Left colon (tissue), 2 donors: ENCODE results near the gene KRTAP10-12. TPM values are rescaled to one million over a fixed set of nuclear protein-coding genes. Genes with fewer than 3 reads are reported as not detected.
"Not testable (repeated sequence)": the region's sequence is repeated elsewhere in the genome, so short reads cannot be mapped to it uniquely, and the experiment has no call there.

Experiments used
- ATAC-seq: fragments of 200-7000 bp; cut with Tn5 transposase; one replicate; pipeline ENCODE4 v1.9.1; 2020; ENCODE audit warnings: mild to moderate bottlenecking, moderate library complexity
- DNase-seq, 2 donors: peaks; one replicate each; pipeline ENCODE4 v3.0.0-alpha.2; 2020
- intact Hi-C, 2 donors: fragments of 100-400 bp; cut with DNase I in 1 of 2; cut with micrococcal nuclease in 1 of 2; formaldehyde crosslinking; loops; one replicate each; pipeline versions ENCODE4 v1.11.2 to v1.14.0; 2022; cut with DNase I, micrococcal nuclease
- long read RNA-seq: library from polyadenylated mRNA; unstranded; transcript quantifications from one replicate; pipeline ENCODE4 v2.0.0, GENCODE V29; 2021
- total RNA-seq, 2 donors: library from RNA; stranded (reverse); fragmentation: NEBNext Ultra II Directional; extraction: Animal tissue kit (Norgen Biotek cat#: 25700); gene quantifications; one replicate each; pipeline ENCODE4 v1.2.1, GENCODE V29; 2021
- donor health status: DM: no; HTN: no; CAD: no.
- donor health status: DM: yes; HTN: yes; CAD: no.

Gene KRTAP10-12, protein sequence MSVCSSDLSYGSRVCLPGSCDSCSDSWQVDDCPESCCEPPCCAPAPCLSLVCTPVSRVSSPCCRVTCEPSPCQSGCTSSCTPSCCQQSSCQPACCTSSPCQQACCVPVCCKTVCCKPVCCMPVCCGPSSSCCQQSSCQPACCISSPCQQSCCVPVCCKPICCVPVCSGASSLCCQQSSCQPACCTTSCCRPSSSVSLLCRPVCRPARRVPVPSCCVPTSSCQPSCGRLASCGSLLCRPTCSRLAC
- not detected for total RNA-seq
- long read RNA-seq: 0 reads

DNA sequence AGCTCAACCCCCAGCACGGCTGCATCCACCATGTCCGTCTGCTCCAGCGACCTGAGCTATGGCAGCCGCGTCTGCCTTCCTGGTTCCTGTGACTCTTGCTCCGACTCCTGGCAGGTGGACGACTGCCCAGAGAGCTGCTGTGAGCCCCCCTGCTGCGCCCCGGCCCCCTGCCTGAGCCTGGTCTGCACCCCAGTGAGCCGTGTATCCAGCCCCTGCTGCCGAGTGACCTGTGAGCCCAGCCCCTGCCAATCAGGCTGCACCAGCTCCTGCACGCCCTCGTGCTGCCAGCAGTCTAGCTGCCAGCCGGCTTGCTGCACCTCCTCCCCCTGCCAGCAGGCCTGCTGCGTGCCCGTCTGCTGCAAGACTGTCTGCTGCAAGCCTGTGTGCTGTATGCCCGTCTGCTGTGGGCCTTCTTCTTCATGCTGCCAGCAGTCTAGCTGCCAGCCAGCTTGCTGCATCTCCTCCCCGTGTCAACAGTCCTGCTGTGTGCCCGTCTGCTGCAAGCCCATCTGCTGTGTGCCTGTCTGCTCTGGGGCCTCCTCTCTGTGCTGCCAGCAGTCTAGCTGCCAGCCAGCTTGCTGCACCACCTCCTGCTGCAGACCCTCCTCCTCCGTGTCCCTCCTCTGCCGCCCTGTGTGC lies at the start of gene KRTAP10-12:
KRTAP10-12 (plus strand) TSS at position 1 of the 639 bp plus-strand sequence; CDS start at position 31, 30 bp downstream.
- intact Hi-C loops, DNase-seq, ATAC-seq: not testable (repeated sequence)

DNA sequence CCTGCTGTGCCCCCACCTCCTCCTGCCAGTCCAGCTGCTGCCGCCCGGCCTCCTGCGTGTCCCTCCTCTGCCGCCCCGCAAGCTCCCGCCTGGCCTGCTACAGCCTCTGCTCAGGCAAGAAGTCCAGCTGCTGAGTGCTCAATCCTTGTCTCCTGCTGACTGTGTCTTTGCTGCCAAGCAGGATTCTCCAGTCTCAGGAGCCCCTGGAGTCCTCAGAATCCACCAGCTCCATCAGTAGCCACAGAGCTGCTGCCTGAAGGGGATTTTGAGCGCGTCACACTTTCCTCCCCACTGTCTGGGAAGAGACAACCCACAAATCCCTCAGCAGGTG lies 49.8 kb upstream of the KRTAP10-12 start:
- DNase-seq: no peak
- ATAC-seq: no peak
- intact Hi-C loops: no loop called here

DNA sequence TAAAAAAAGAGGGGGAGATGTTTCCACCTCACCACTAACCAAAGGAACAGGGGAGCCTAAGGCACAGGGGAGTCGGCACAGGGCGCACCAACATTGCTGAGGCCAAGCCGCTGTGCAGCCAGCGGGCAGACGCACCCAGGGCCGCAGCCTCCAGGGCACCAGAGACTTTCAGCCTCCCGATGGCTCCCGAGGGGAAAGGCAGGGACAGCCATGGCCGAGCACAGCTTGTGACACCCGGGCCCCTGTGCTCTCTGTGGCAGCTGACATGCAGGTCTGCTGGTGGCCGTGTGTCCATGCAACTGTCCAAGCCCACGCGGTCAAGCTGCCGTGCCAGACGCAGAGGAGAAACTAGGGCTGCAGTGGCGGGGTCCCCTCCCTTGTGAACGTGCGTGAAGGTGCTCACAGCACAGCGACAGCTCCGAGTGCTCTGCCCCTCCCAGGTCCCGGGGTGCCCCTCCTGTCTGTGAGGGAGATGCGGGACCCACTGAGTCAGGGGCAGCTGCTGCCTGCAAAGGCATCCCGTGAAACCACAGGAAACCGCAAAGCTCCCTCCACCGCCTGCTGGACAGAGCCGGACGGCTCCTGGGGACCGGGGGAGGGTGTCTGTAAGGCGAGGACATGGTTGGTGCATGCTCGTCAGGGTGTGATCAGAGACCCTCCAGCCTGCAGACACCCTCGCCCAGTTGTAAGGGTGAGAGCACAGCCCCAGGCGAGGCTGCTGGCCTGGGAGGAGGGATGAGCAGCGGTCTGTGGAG lies 48.2 kb upstream of the KRTAP10-12 start:
- ATAC-seq (no peak), DNase-seq (no peak)
- intact Hi-C loops: no loop called here

DNA sequence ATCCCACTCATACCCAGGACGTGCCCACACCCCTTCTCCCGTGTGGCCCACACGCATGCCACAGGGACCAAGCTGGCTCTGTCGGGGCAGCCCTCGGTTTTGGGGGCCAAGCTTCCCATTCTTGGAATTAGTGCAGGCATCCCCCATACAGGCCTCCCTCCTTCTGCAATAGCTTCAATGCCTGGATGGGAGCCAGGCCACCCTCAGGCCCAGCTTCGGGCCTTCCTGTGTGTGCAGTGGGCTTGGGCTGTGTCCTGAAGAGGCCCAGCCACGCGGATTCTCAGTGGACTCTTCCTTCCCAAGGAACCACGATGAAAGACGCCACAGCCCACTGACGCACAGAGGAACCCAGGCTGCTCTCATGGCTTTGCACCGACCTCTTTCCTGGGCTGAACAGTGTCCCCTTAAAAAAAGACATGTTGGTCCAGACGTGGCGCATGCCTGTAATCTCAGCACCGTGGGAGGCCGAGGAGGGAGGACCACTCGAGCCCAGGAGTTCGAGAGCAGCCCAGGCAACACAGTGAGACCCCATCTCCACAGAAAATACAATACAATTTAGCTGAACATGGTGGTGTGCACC lies 47.4 kb upstream of the KRTAP10-12 start:
- intact Hi-C loops: no loop called here
- DNase-seq (no peak), ATAC-seq (no peak)

DNA sequence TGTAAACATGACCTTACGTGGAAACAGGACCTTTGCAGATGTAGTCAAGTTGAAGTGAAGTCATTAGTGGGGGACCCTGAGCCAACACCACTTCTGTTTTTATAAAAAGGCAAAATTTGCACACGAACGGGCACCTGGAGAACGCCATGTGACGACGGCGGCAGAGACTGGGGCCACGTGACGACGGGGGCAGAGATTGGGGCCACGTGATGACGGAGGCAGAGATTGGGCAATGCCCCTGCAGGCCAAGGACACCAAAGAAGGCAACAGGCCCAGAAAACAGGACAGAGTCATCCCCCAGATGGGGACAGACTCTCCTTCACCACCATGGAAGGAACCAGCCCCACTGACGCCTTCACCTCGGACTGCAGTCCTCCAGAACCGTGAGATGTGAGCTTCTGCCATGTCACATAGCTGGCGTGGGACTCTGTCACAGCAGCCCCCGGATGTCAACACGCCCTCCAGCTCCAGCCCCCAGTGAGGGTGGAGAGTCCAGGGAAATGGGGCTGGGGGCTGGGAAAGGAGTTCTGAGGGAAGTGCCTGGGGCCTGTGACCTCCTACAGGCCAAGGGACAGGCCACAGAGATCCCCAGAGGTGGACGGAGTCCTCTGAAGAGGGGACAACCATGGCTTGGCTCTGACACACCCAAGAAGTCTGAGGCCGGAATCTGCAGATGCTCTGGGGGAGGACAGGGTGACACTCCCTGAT lies 46.6 kb upstream of the KRTAP10-12 start:
- intact Hi-C loops: no loop called here
- ATAC-seq (no peak), DNase-seq (no peak)

DNA sequence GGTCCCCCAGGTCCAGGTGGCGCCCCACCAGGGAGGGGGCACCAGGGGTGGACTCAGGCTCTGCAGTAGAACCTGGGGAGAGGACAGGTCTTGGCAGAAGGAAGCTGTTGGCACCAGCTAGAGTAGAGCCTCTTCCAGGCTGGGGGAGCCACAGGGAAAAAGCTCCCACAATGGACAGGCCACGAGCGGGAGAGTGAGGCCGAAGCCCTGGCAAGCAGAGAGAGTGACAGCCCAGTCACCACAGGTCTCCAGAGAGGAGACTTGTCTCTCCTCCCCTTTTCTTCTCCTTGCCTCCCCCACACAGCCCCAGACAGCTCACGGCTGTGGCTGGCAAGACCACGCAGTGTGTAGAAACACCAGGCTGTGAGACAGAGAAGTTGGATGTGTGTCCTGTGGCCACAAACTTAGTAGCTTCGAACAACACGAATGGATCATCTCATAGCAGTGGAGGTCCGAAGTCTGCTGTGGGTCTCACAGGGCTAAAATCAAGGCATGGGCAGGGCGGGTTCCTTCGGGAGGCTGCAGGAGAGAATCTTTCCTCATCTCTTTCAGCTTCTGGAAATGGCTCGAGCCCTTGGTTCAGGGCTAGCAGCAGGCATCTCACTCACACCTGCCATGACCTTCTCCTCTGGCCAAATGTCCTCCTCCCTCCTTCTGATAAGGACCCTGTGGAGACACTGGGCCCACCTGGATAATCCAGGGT lies 45.8 kb upstream of the KRTAP10-12 start:
- no peak for ATAC-seq
- no peak for DNase-seq
- intact Hi-C loops: no loop called here

DNA sequence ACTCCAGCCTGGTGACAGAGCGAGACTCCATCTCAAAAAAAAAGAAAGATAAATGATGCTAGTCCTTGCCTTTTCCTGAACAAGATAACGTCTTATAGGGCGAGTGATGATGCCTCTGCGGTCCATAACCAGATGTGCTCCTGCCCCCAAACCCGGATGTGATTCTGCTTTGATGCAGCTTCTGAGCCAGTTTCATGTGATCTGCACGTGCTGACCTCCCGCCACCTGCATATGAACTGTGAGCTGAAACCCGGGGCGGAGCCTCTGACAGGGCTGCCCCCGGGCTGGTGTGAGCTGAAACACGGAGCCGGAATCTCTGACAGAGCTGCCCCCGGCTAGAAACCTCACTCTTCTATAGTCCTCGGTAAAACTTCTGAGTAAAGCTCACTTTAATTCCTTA lies 43.8 kb upstream of the KRTAP10-12 start:
- DNase-seq (no peak), ATAC-seq (no peak)
- intact Hi-C loops: no loop called here

DNA sequence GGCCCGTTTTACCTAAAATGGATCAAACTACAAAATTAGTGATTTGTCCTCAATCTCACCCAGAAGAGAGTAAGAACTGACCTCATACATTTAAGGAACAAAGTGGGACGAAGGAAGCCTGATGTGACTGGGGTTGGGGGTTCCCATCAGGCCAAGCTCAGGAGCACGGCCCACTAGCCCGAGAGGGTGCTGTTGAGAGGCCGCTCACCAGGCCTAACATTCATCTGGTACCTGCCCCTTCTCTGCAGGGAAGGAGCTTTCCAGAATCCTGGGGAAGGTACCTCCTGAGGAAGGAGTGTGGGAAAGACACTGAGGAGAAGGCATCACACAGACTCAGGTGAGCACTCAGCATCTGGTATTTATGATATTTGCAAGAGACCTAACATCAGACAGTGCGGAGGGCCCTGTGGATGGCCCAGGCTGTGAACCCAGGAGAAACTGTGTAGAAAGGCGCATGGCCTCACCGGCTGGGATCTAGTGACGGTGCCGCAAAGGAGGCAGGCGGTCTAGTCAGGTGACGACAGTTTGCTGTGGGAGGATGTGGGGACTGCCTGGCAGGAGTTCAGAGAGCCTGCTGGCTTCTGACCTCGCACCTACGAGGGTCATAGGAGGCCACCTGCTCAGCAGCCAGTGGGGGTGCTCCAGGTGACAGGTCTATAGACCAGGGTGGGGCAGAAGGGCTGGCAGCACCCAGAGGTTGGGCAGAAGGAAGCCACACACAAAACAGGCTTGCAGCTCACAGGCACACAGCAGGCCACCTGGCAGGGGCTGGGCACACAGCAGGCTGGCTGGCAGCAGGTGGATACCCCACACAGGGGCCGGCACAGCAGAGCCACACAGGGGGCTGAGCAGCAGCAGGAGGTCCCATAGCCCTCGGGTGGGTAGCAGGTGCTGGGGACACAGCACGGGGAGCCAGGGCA lies 43.1 kb upstream of the KRTAP10-12 start:
- intact Hi-C loops: no loop called here
- ATAC-seq (no peak), DNase-seq (peak in 1 of 2 donors; percentile 18)

DNA sequence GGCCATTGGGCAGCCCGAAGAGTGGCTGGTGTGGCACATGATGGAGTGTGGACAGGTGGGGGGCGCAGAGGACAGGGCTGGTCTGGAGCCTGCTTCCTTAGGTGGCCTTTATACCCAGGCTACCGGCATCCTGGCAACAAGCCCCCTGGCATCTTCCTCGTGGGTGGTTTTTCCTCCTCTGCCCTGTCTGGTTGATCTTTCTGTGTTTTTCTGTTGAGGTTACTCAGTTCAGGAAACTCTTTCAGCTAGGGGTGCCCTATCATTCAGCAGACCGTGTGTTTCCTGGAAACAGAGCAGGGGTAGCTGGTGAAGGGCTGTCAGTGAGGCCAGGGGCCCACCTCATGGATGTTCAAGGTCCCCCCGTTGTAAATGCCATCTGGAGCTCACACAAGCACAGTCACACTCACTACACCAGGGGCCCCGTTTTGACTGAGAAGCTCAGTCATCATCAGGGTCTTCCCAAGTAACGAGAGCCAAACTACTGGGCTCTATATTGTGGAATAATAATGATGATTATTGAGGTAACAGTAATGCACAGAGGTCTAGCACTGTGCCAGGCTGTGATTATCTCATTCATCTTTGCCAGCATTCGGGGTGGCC lies 42.3 kb upstream of the KRTAP10-12 start, which contains the start of gene KRTAP12-4:
KRTAP12-4 (minus strand) TSS at position 84 of the 600 bp plus-strand sequence; CDS start at position 39, 45 bp downstream.
- DNase-seq (no peak), ATAC-seq (no peak)
- intact Hi-C loops: no loop called here

DNA sequence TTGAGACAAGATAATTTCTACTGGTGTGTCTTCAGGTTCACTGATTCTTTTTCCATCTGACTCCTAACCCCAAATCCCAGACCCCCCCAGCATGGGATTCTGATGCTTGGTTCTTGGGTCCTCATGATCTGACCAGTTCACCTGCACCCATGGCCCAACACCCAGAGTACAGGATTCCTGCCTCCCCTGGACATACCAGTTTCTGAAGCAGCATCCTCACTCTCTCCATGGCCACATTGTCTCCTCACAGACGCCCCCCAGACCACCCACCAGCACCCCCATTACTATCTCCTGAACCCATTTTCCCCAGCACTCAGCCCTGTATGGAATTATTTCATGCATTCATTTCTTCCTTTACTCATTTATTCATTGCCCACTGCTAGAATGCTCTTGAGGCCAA lies 40.1 kb upstream of the KRTAP10-12 start:
- intact Hi-C loops: no loop called here
- DNase-seq (no peak), ATAC-seq (no peak)

DNA sequence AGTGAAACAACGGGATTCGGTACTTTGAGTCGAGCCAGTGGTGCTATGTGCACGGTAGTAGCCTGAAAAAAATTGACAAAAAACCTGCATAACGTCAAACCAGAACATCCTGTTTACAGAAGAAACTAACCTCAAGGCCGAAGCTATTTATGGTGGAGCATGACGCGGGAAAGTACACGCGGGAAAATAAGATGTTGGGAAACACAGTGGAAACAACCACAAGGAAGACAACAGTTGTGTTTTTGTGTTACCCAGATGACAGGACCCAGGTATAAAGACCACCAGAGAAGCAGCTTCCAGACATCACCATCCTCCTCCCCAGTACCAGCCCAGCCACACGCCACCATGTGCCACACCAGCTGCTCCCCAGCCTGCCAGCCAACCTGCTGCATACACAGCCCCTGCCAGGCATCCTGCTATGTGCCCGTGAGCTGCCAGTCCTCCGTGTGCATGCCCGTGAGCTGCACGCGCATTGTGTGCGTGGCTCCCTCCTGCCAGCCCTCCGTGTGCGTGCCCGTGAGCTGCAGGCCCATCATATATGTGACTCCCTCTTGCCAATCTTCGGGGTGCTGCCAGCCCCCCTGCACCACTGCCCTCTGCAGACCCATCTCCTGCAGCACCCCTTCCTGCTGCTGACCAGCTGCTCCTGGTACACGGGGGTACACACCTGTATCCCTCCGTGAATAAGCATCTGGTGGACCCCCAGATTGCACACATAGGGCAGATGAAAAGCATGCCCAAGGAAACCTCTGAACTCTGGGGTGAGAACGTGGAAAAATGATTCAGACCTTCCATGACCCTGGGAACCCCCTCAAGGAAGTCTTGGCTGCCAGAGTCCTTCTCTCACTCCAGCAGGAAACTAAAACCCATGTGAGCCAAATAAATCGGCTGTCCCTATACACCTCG lies 39.1 kb upstream of the KRTAP10-12 start, which contains the start of gene KRTAP12-3:
KRTAP12-3 (plus strand) TSS at position 298 of the 906 bp plus-strand sequence; CDS start at position 346, 48 bp downstream.
- DNase-seq (no peak), ATAC-seq (no peak)
- intact Hi-C loops: no loop called here

DNA sequence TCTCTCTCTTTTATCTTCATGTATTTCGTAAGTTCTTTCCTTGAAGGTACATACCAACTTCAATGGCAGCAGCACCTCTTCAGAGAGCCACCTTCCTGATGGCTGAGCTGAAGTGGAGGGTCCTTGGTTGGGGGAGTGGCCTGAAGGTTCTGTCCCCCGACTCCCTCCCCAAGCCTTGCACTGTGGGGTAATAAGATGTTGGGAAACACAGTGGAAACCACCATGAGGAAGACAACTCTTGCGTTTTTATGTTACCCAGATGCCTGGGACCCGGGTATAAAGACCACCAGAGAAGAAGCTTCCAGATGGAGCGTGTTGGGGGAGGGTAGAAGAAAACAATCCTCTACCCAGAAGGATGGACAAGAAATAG lies 38.4 kb upstream of the KRTAP10-12 start:
- ATAC-seq (no peak), DNase-seq (no peak)
- intact Hi-C loops: no loop called here

DNA sequence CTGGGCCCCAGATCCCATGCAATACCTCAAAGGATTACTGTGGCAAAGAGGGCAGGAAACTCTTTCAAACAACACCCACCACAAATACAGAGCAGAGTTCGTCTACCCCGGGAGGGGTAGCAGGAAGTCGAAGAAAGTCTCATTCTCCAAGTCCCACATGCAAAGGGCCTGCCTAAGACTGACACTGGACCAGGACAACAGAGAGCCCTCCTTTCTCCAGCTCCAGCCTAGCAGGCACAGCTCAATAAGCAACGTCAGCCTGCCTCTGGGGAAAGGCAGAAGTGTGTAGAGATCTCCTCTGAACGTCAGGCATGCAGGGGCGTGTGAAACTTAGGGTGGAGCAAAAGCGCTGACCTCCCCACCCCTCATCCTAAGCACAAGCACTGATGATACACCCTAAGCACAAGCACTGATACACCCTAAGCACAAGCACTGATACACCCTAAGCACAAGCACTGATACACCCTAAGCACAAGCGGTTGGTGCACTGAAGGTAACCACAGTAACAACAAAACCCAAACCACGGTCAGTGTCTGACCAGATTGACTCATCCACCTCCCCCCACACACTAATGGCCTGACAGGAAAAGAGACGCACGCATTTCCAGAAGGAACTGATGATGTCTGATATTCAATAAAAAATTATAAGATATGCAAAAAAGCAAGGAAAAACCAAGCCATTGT lies 37.9 kb upstream of the KRTAP10-12 start:
- intact Hi-C loops: no loop called here
- ATAC-seq (no peak), DNase-seq (no peak)

DNA sequence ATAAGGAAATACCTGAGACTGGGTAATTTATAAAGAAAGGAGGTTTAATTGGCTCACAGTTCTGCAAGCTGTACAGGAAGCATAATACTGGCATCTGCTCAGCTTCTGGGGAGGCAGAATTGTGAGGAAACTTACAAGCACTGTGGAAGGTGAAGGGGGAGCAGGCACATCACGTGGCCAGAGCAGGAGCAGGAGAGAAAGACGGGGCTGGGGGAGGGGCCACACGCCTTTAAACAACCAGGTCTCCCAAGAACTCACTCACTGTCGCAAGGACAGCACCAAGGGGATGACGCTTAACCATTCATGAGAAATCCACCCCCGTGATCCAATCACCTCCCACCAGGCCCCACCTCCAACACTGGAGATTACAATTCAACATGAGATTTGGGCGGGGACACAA lies 35.4 kb upstream of the KRTAP10-12 start:
- intact Hi-C loops, ATAC-seq, DNase-seq: not testable (repeated sequence)

DNA sequence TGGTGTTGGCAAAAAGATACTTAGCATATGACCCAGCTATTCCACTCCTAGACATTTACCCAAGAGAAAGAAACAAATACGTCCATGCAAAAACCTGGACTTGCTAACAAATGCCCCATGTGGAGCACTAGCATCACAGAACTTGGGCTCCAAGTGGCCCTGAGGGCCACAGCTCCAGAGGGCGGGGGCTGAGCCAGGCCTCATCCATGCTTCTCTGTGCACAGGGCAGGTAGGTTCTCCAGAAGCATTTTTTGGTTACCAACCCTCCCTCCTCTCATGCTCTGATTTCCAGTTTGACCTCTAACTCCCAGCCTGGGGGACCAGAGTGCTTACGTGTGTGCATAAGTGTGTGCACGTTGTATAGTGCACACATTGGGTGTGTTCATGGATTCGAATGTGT lies 32.3 kb upstream of the KRTAP10-12 start:
- ATAC-seq: no peak
- no peak for DNase-seq
- intact Hi-C loops: no loop called here
